Osteoblast (primary cell): ENCODE results near the gene MAP2K3. TPM values are rescaled to one million over a fixed set of nuclear protein-coding genes. Genes with fewer than 3 reads are reported as not detected.
"Not testable (repeated sequence)": the region's sequence is repeated elsewhere in the genome, so short reads cannot be mapped to it uniquely, and the experiment has no call there.

Experiments
- DNase-seq: peaks from one replicate; pipeline ENCODE4 v3.0.0; 2011; ENCODE audit warnings: low spot score, mixed read lengths; ENCODE audit not compliant: insufficient read length; ENCODE audit errors: missing footprints
- H2AFZ ChIP-seq: 2 replicates; pipeline ENCODE4 v1.6.0; 2011; ENCODE audit warnings: mild to moderate bottlenecking, low read length
- H3K27ac ChIP-seq: 2 replicates; pipeline ENCODE4 v1.5.1; 2011; ENCODE audit warnings: mild to moderate bottlenecking, low read depth, low read length, moderate library complexity
- H3K27me3 ChIP-seq: 2 replicates; pipeline ENCODE4 v1.6.0; 2012; ENCODE audit warnings: mild to moderate bottlenecking, control low read depth, inconsistent platforms, low read length, moderate library complexity; ENCODE audit not compliant: insufficient read depth
- H3K36me3 ChIP-seq: 2 replicates; pipeline ENCODE4 v1.5.1; 2011; ENCODE audit warnings: mild to moderate bottlenecking, low read length, control low read depth, moderate library complexity; ENCODE audit not compliant: insufficient read depth
- H3K4me1 ChIP-seq: 2 replicates; pipeline ENCODE4 v1.5.1; 2011; ENCODE audit warnings: mild to moderate bottlenecking, low read length, control low read depth, moderate library complexity; ENCODE audit not compliant: insufficient read depth
- H3K4me2 ChIP-seq: 2 replicates; pipeline ENCODE4 v1.6.0; 2011; ENCODE audit warnings: mild to moderate bottlenecking, low read length; ENCODE audit not compliant: insufficient read depth
- H3K4me3 ChIP-seq: fragments of 200-600 bp; sonication (generic); 3 replicates; pipeline ENCODE4 v1.5.1; 2012; ENCODE audit warnings: mild to moderate bottlenecking, low read length, inconsistent platforms; ENCODE audit not compliant: insufficient read depth
- H3K79me2 ChIP-seq: 2 replicates; pipeline ENCODE4 v1.6.0; 2012; ENCODE audit warnings: mild to moderate bottlenecking, low read length, control low read depth, inconsistent platforms; ENCODE audit not compliant: insufficient read depth
- H3K9me3 ChIP-seq: 2 replicates; pipeline ENCODE4 v1.5.1; 2011; ENCODE audit warnings: low read depth, low read length, control low read depth
- H4K20me1 ChIP-seq: 2 replicates; pipeline ENCODE4 v1.6.0; 2012; ENCODE audit warnings: mild to moderate bottlenecking, low read length, control low read depth; ENCODE audit not compliant: insufficient read depth
- CTCF ChIP-seq: IDR thresholded peaks from 2 replicates; pipeline ENCODE4 v1.5.1; 2011; ENCODE audit warnings: mild to moderate bottlenecking, low read depth, low read length, moderate library complexity; ENCODE audit errors: extremely low read depth
- total RNA-seq: library from RNA; depleted of rRNA; stranded (reverse); fragments of >200 nt; gene quantifications from 2 replicates; pipeline ENCODE4 v1.2.3, GENCODE V29; 2012

The MAP2K3 gene
- total RNA-seq, 1 donor, result 27.5 TPM

DNA sequence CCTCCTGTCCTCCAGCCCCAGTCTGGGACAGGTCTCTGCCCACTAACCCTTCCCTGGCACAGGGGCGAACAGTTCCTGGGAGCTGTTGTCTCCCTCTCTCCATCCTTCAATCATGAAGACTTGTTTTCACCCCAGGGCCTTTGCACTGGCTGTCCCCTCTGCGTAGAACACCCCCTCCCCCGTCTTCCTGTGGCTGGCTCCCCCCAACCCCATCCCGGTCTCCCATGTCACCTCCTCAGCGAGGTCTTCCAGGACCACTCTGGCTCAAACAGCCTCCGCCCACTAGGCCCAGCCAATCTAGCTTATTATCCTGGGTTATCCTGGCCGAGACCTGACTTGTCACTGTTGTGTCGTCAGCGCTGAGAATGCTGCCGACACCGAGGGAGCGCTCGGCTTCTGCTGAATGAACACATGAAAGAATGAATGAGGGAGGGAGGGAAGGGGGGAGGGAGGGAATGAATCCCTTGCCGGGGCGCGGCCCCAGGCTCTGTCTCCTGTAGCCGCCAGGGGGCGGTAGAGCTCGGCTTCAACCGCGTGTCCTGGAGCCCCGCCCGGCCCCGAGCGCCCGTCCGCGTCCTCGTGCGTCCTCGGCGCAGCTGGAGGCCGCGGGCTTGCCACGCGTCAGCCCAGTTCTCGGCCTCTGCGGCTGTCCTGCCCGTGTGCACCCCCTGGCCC lies 31.8 kb downstream of the MAP2K3 start:
- H3K79me2 ChIP-seq, H3K4me1 ChIP-seq, H3K27ac ChIP-seq, DNase-seq, H2AFZ ChIP-seq, H3K9me3 ChIP-seq, H3K4me3 ChIP-seq, H3K27me3 ChIP-seq, H3K4me2 ChIP-seq: not testable (repeated sequence)
- Histone ChIP-seq H4K20me1 (peaks cover 13% of the 10 kb centered on the region), H3K36me3 (peaks cover 29% of the 10 kb centered on the region)

GRCh38 chr17:21316887-21317500 lies 32.5 kb downstream of the MAP2K3 start:
- H3K4me2 ChIP-seq, H3K27me3 ChIP-seq, H3K27ac ChIP-seq, H2AFZ ChIP-seq, H3K4me1 ChIP-seq, H3K79me2 ChIP-seq, H3K4me3 ChIP-seq, H3K9me3 ChIP-seq, H4K20me1 ChIP-seq: not testable (repeated sequence)
- H3K36me3 ChIP-seq, result peaks cover 22% of the 10 kb centered on the region
- peak; percentile 60 for DNase-seq

DNA sequence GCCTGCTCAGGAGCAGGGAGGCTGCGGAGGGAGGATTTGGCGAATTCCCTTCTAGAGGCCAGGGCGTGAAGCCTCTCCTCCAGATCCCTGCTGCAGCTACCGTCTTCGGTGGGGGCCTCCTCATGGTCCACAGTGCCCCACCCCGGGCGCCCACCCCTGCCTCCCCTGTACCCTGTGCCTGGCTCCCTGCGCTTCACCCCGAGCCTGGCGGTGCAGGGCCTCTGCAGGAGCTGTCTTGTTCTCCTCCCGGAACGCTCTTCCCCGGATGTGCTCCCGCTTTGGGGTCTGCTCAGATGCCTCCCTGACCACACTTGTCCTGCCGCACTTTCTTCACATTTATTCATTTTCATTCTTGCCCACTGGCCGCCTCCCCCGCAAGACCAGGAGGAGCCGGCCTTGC lies 33.3 kb downstream of the MAP2K3 start:
- H3K79me2 ChIP-seq, H3K9me3 ChIP-seq, H3K4me1 ChIP-seq, H3K27ac ChIP-seq, H3K4me3 ChIP-seq, H3K27me3 ChIP-seq, H4K20me1 ChIP-seq, H3K4me2 ChIP-seq, H2AFZ ChIP-seq: not testable (repeated sequence)
- peak; percentile 26 for DNase-seq
- peaks cover 17% of the 10 kb centered on the region for H3K36me3 ChIP-seq

DNA sequence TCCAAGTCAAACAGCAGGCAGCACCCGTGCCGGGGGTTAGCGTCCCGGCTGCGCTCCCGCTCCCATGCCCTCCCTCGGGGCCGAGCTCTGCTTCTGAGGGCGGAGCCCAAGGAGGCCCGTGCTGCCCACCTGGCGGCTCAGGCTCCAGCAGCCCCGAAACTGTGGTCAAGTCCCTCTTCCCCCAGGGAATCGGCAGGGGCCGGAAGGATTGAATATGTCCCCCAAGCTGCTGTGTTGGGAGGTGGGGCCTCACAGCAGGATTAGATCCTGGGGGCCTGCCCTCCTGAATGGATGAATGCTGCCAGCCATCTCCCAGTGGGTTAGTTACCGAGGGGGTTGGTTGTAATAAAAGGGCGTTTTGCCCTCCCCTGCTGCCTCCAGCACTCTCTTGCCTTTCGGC lies 33.9 kb downstream of the MAP2K3 start:
- Histone ChIP-seq H4K20me1 (peaks cover 5% of the 10 kb centered on the region), H2AFZ (no peak overlapping the region), H3K9me3 (no peaks in the 10 kb centered on the region), H3K27ac (no peak overlapping the region), H3K27me3 (no peaks in the 10 kb centered on the region), H3K4me3 (no peak overlapping the region), H3K36me3 (peaks cover 11% of the 10 kb centered on the region), H3K79me2 (no peaks in the 10 kb centered on the region), H3K4me2 (no peak overlapping the region), H3K4me1 (no peaks in the 10 kb centered on the region)
- TF ChIP-seq CTCF, result no peak
- DNase-seq, result peak; percentile 44

DNA sequence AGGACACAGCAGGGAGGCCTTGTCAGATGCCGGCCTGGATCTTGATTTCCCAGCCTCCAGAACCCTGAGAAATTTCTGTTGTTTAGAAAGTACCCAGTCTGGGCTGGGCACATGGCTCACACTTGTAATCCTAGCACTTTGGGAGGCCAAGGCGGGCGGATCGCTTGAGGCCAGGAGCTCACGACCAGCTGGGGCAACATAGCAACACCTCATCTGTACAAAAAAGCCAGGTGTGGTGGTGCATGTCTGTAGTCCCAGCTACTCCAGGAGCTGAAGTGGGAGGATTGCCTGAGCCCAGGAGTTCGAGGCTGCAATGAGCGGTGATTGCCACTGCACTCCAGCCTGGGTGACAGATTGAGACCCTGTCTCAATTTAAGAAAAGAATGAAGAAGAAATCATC lies 34.3 kb downstream of the MAP2K3 start:
- not testable (repeated sequence) for H3K79me2 ChIP-seq, H3K27me3 ChIP-seq, H3K4me3 ChIP-seq, H3K4me1 ChIP-seq, H4K20me1 ChIP-seq, H2AFZ ChIP-seq, H3K9me3 ChIP-seq, H3K4me2 ChIP-seq, H3K27ac ChIP-seq, DNase-seq
- H3K36me3 ChIP-seq, result peaks cover 10% of the 10 kb centered on the region

DNA sequence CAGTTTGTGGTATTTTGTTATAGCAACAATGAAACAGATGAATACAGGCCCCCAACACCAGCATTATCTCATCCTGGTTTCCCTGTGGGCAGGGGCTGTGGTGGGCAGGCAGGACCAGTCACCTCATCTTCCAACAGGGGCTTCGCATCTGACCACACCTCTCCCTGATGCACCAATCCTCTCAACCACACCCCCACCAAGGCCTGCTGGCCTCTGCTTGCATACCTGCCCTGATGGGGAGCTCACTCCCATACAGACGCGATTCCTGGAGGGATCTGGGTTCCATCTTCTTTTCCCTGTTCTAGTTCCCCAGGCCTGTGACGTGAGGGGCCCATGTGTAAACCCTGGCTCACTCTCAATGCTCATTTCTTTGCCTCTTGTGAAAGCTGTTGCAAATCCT lies 34.7 kb downstream of the MAP2K3 start:
- H3K4me1 ChIP-seq, H3K9me3 ChIP-seq, H3K36me3 ChIP-seq, H3K4me2 ChIP-seq, H3K27ac ChIP-seq, H4K20me1 ChIP-seq, H3K27me3 ChIP-seq, H3K79me2 ChIP-seq, H3K4me3 ChIP-seq, H2AFZ ChIP-seq, DNase-seq: not testable (repeated sequence)

DNA sequence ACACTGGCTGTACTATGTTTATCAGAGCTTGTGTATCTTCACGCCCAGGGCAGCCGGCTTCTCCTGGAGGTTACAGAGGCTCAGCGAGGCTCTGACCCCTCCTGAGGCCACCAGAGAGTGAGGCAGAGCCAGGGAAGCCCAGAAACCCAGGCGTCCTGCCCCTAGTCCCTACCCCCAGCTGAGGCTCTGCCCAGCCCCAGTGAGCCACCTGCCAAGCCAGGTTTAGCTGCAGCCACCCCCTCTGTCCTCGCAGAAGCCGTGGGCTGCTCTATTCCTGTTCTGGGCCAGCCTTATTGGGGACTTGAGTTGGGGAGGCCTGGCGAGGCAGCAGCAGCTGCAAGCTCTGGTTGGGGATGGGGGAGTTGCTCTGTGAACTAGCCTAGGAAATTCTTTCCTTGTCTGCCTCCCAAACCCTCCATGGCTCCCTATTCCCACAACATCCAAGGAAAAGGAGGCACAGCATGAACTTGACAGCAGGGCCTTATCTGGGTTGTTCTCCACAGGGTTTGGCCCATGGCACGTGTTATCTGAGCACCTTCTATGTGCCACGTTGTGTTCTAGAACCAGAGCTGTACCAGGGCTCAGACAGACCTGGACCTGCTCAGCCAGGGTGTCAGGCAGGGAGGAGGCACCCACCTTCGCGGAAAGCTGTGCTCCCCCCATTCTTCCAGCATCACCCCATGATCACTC lies 35.3 kb downstream of the MAP2K3 start:
- not testable (repeated sequence) for H3K4me3 ChIP-seq, H3K36me3 ChIP-seq, H3K27ac ChIP-seq, H3K4me2 ChIP-seq, H2AFZ ChIP-seq, H4K20me1 ChIP-seq, H3K9me3 ChIP-seq, H3K4me1 ChIP-seq, H3K27me3 ChIP-seq, H3K79me2 ChIP-seq
- peak; percentile 9 for DNase-seq

DNA sequence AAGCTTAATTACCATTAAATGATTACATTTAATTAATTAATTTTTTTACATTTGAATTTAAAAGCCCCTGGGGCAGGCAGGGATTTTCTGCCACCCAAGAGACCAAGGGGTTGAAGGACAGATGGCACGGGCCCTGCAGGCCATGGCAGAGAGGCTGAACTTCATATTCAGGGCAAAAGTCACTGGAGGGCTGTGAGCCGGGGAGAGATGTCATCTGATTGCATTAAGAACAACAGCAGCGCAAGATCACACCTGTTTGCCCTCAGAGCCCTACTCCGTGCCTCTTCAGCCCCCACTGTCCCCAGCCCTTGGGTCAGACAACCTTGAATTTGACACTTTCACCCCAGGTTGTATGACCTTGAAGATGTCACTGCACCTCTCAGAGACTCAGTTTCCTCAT lies 35.9 kb downstream of the MAP2K3 start:
- DNase-seq, H3K27me3 ChIP-seq, H3K4me3 ChIP-seq, H4K20me1 ChIP-seq, H3K4me1 ChIP-seq, H3K27ac ChIP-seq, H2AFZ ChIP-seq, H3K36me3 ChIP-seq, H3K4me2 ChIP-seq, H3K79me2 ChIP-seq, H3K9me3 ChIP-seq: not testable (repeated sequence)
